GM13976 (cell line): ENCODE data around the gene SV2B.

Experiments used
- DNase-seq: peaks from one replicate; pipeline ENCODE4 v3.0.0; 2012; ENCODE audit warnings: low spot score
- in situ Hi-C: fragments of 300-500 bp; cut with MboI; formaldehyde crosslinking; loops from one replicate; pipeline ENCODE4 v1.12.0; 2022; ENCODE audit warnings: low sequenced_read_pairs, mixed read lengths, inconsistent platforms; ENCODE audit not compliant: unreplicated experiment
- TF ChIP-seq, protein P1 (sequence below): IDR thresholded peaks from 2 replicates; pipeline ENCODE4 v1.5.1; 2012; ENCODE audit warnings: borderline replicate concordance, mild to moderate bottlenecking; ENCODE audit not compliant: insufficient read depth; ENCODE audit errors: extremely low read depth, missing control alignments, control extremely low read depth

SV2B gene

GRCh38 chr15:91253605-91254004, 153.5 kb downstream of the SV2B start:
- in situ Hi-C loops: no loop called here
- TF ChIP-seq, protein P1, sequence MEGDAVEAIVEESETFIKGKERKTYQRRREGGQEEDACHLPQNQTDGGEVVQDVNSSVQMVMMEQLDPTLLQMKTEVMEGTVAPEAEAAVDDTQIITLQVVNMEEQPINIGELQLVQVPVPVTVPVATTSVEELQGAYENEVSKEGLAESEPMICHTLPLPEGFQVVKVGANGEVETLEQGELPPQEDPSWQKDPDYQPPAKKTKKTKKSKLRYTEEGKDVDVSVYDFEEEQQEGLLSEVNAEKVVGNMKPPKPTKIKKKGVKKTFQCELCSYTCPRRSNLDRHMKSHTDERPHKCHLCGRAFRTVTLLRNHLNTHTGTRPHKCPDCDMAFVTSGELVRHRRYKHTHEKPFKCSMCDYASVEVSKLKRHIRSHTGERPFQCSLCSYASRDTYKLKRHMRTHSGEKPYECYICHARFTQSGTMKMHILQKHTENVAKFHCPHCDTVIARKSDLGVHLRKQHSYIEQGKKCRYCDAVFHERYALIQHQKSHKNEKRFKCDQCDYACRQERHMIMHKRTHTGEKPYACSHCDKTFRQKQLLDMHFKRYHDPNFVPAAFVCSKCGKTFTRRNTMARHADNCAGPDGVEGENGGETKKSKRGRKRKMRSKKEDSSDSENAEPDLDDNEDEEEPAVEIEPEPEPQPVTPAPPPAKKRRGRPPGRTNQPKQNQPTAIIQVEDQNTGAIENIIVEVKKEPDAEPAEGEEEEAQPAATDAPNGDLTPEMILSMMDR: no peak
- DNase-seq: no peak

- in situ Hi-C loops: no loop called here
- TF ChIP-seq, protein P1: no peak
- DNase-seq: no peak
These were observed 154.7 kb downstream of the SV2B start for GRCh38 chr15:91254766-91255165.

DNA sequence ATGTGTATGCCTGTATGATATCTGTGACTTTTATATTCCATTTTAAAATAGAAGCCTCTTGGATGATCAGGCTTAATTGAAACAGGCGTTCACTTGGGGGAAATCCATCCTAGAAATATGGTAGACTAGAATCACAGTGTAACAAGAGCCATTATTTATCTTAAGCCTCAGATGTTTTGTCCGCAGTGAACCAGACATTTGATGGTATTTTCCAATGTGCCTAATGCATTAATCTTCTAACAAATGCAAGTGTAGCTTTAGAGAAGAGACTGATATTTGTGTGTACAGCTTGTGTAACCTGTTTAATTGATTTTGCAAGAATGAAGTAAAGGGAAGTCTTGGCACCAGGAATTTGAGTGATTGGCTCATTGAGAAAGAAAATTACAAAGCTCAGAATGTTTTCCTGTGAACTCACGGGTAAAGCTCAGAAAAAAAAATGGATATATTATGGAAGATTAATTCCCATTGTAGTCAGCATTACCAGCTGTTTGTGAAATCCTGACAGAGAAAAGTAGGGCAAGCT, 155.7 kb downstream of the SV2B start:
- DNase-seq: no peak
- TF ChIP-seq, protein P1: no peak
- in situ Hi-C loops: no loop called here

DNA sequence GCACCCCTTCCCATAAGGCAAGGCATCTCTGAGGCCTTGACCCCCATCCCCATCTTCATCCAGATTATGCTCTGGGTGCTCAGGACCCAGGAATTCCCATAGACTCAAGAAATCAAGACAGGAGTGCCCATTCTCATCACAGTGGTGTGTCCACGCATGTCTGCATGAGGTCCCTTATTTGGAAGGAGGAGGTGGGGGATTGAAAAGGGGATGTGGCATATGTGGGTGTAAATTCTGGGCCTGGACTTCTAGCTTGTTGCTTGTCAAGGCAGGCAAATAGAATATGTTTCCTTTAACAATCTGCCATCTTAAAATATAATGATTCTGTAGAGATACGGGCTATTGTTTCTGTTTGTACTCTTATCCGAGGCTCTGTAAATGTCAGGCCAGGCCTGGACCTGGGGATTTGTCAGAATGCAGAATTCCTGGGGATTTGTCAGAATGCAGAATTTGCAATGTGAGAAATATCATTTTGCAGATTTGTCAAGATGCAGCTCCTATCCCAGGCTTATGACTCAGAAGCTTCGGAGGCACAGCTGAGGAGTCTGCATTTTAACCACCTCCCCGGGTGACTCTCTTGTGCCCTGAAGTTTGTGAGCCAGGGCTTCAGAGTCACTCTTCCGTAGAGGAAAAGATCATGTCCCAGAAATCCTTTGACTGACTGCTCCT, 157.8 kb downstream of the SV2B start:
- TF ChIP-seq, protein P1: no peak
- in situ Hi-C loops: no loop called here
- no peak for DNase-seq

DNA sequence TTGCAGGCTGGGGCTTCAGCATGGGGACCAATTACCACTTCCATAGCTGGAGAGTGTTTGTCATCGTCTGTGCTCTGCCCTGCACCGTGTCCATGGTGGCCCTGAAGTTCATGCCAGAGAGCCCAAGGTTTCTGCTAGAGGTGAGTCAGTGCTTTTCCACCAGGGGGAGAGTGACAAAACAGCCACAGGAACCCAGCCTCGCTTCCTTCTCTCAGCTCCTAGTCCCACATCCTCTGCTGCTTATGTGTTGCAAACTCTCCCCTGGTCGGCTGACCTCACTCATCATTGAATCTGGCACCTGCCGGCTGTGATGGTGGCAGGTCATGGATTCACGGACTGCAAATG, 158.3 kb downstream of the SV2B start:
- peak; percentile 16 for DNase-seq
- TF ChIP-seq, protein P1: no peak
- in situ Hi-C loops: no loop called here

- DNase-seq: no peak
- TF ChIP-seq, protein P1: no peak
- in situ Hi-C loops: no loop called here
These were observed 159.0 kb downstream of the SV2B start for GRCh38 chr15:91259077-91259476.

DNA sequence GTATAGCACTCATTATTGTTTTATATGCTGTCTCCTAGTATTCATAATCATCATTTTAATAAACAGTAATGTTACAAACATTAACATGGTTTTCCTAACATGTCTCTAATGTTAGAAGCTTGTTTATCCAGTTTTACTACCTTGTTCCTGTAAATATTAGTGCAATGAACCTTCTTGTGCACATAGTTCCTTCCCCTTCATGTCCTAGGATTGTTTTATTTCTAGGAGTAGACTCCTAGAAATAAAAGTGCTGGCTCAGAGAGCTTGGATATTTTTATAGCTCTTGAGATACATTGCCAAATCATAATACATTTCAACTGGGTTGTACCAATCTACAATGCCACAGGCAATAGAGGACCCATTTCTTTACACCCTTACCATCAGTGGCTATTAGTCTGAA, 161.3 kb downstream of the SV2B start:
- no peak for DNase-seq
- TF ChIP-seq, protein P1: no peak
- in situ Hi-C loops: no loop called here
